Measurements from ENCODE around the gene CIPC. TPM values are rescaled to one million over a fixed set of nuclear protein-coding genes. Genes with fewer than 3 reads are reported as not detected.

CIPC gene
- total RNA-seq, 1 donor from 2014 or later, result 12.4 TPM

- H3K27ac Mint-ChIP-seq (ENCODE audit: unreplicated experiment), result no peak overlapping the region
- no peak overlapping the region for H3K4me3 Mint-ChIP-seq (ENCODE audit: unreplicated experiment)
- no peaks in the 10 kb centered on the region for H3K36me3 Mint-ChIP-seq (ENCODE audit: unreplicated experiment)
- H3K9me3 Mint-ChIP-seq (ENCODE audit: unreplicated experiment), result peaks cover 8% of the 10 kb centered on the region
- no peak for TF ChIP-seq CTCF (IDR thresholded peaks at IDR 0.05)
- H3K4me1 Mint-ChIP-seq (ENCODE audit: unreplicated experiment), result no peaks in the 10 kb centered on the region
- peaks cover 22% of the 10 kb centered on the region for H3K27me3 Mint-ChIP-seq (ENCODE audit: unreplicated experiment)
- no peak for DNase-seq (ENCODE audit: extremely low spot score, unreplicated experiment)
Observed at GRCh38 chr14:77082356-77082755, 15.7 kb upstream of the CIPC start.

- H3K27me3 Mint-ChIP-seq (ENCODE audit: unreplicated experiment), result peaks cover 29% of the 10 kb centered on the region
- no peaks in the 10 kb centered on the region for H3K4me1 Mint-ChIP-seq (ENCODE audit: unreplicated experiment)
- no peaks in the 10 kb centered on the region for H3K36me3 Mint-ChIP-seq (ENCODE audit: unreplicated experiment)
- H3K9me3 Mint-ChIP-seq (ENCODE audit: unreplicated experiment), result peaks cover 8% of the 10 kb centered on the region
- H3K4me3 Mint-ChIP-seq (ENCODE audit: unreplicated experiment), result no peak overlapping the region
- no peak for TF ChIP-seq CTCF (IDR thresholded peaks at IDR 0.05)
- no peak overlapping the region for H3K27ac Mint-ChIP-seq (ENCODE audit: unreplicated experiment)
- no peak for DNase-seq (ENCODE audit: extremely low spot score, unreplicated experiment)
Observed at GRCh38 chr14:77083082-77083481, 15.0 kb upstream of the CIPC start.

DNA sequence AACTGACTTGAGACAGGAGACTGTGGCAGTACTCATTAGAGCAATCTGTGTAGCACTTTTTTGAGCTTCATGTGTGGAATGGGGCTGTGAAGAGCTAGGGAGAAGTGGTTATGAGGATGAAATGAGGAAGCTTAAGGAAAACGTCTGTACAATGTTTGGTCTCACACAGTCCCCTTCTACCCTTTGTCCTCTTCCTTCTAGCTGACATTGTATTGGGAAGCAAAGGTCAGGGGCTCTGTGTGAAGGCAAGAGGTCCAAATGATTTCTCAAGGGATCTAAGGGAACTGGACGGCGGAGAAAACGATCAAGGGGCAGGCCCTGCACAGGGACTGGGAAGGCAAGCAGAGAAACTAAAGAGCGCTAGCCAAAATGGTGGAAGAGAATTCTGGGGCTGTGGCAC is 13.1 kb upstream of the CIPC start:
- H3K36me3 Mint-ChIP-seq (ENCODE audit: unreplicated experiment), result no peaks in the 10 kb centered on the region
- no peak overlapping the region for H3K27ac Mint-ChIP-seq (ENCODE audit: unreplicated experiment)
- H3K9me3 Mint-ChIP-seq (ENCODE audit: unreplicated experiment), result peaks cover 6% of the 10 kb centered on the region
- H3K4me3 Mint-ChIP-seq (ENCODE audit: unreplicated experiment), result no peak overlapping the region
- H3K27me3 Mint-ChIP-seq (ENCODE audit: unreplicated experiment), result peaks cover 30% of the 10 kb centered on the region
- H3K4me1 Mint-ChIP-seq (ENCODE audit: unreplicated experiment), result no peaks in the 10 kb centered on the region
- no peak for TF ChIP-seq CTCF (IDR thresholded peaks at IDR 0.05)
- no peak for DNase-seq (ENCODE audit: extremely low spot score, unreplicated experiment)

DNA sequence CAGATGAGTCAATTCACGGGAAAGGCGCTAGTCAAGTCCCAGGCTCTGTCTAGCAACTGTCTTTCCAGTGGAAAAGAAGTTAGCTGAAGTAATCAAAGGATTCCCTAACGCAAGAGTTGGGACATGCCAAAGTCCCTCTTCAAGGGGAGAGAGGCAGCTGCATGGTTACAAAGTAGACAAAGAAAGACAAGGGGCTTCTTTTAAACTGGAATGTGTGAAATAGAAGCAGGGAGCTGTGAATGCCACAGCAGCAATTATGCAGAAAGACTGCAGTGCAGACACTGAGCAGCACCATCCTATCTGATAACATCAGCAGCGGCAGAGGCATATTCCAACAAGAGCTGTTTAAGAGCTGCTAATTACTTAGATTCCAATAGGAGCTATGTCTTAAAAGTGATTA is 12.5 kb upstream of the CIPC start:
- TF ChIP-seq CTCF (IDR thresholded peaks at IDR 0.05), result no peak
- H3K27me3 Mint-ChIP-seq (ENCODE audit: unreplicated experiment), result peaks cover 31% of the 10 kb centered on the region
- H3K36me3 Mint-ChIP-seq (ENCODE audit: unreplicated experiment), result no peaks in the 10 kb centered on the region
- H3K27ac Mint-ChIP-seq (ENCODE audit: unreplicated experiment), result no peak overlapping the region
- H3K9me3 Mint-ChIP-seq (ENCODE audit: unreplicated experiment), result peaks cover 3% of the 10 kb centered on the region
- no peaks in the 10 kb centered on the region for H3K4me1 Mint-ChIP-seq (ENCODE audit: unreplicated experiment)
- no peak overlapping the region for H3K4me3 Mint-ChIP-seq (ENCODE audit: unreplicated experiment)
- no peak for DNase-seq (ENCODE audit: extremely low spot score, unreplicated experiment)

DNA sequence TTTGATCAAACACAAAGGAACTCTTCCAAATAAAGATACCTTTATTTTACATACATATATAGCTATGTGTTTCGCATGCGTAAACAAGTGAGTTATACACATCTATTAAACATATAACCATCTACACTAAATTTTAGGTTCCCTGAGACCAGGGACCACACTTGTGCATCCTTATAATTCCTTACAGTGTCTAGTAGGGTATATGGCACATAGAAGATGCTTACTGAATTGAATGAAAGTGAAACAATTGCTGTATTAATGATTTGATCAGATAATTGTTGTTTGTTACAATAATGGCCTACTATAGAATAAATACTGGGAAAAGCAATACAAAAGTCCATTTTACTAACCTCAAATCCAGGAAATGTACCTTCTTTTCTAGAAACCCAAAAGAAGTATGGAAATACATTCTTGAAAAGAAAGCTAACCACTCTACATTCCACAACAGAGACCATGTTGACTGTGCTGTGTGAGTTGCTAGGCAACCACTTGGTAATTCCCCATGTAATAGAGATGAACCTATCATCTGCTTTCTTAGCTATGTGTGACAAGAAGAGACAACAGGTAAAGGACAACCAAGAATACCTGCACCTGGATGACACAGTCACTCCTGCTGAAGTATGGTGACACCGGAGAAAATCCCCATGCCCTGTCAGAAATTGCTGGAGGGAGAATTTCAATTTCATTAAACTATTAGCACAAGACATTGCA is 11.9 kb upstream of the CIPC start:
- H3K27ac Mint-ChIP-seq (ENCODE audit: unreplicated experiment), result no peak overlapping the region
- H3K36me3 Mint-ChIP-seq (ENCODE audit: unreplicated experiment), result no peaks in the 10 kb centered on the region
- H3K9me3 Mint-ChIP-seq (ENCODE audit: unreplicated experiment), result peaks cover 3% of the 10 kb centered on the region
- no peak for DNase-seq (ENCODE audit: extremely low spot score, unreplicated experiment)
- no peak overlapping the region for H3K4me3 Mint-ChIP-seq (ENCODE audit: unreplicated experiment)
- peaks cover 31% of the 10 kb centered on the region for H3K27me3 Mint-ChIP-seq (ENCODE audit: unreplicated experiment)
- no peak for TF ChIP-seq CTCF (IDR thresholded peaks at IDR 0.05)
- H3K4me1 Mint-ChIP-seq (ENCODE audit: unreplicated experiment), result no peaks in the 10 kb centered on the region

Measured in osteocyte (in vitro differentiated cells).